ENCODE measurements around the gene PIGR.

DNA sequence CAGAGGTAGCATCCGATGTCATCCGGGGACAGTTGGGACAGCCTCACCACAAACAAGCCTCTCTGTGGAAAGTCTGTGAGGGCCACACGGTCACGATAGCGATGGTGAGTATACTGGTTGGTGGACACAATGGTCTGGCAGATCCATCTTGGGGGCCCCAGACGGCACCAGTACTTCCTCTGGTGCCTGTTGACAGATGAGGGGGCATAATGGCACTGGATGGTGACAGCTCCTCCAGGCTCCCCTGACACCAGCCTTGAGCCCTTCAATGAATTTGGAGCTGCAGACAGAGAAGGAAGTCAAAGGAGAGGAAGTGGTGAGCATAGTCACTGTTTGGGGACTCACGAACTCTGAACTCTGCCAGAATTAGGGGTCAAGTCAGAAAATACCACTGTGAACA lies 16.0 kb upstream of the PIGR start:
- TF ChIP-seq EP300 (IDR thresholded peaks at IDR 0.05; ENCODE audit: borderline replicate concordance in 1 of 2, low read depth in 2 of 2, low read length in 2 of 2) (no peak), EZH2 (IDR thresholded peaks at IDR 0.05; ENCODE audit: low read depth, low read length, severe bottlenecking) (no peak), POLR2A (IDR thresholded peaks at IDR 0.05; ENCODE audit: control extremely low read depth in 1 of 2, low read depth in 2 of 2, low read length in 2 of 2) (no peak), CTCF (IDR thresholded peaks at IDR 0.05; ENCODE audit: control extremely low read depth in 1 of 3, insufficient read depth in 1 of 3, low read depth in 1 of 3, low read length in 3 of 3) (no peak), CHD2 (IDR thresholded peaks at IDR 0.05; ENCODE audit: low read length) (no peak), SIN3A (conservative IDR thresholded peaks at IDR 0.05 in 1 of 2, IDR thresholded peaks at IDR 0.05 in 1 of 2; ENCODE audit: low read depth in 1 of 2, low read length in 2 of 2) (no peak), KDM1A (IDR thresholded peaks at IDR 0.05; ENCODE audit: borderline replicate concordance, low read length) (no peak), FOSL1 (IDR thresholded peaks at IDR 0.05; ENCODE audit: insufficient read depth, low read depth, low read length) (no peak), TAF1 (IDR thresholded peaks at IDR 0.05; ENCODE audit: low read depth, low read length) (no peak), KDM5A (IDR thresholded peaks at IDR 0.05; ENCODE audit: low read length) (no peak), EGR1 (IDR thresholded peaks at IDR 0.05; ENCODE audit: borderline replicate concordance, low read depth, low read length) (no peak), HDAC6 (IDR thresholded peaks at IDR 0.05; ENCODE audit: low read depth, low read length) (no peak)
